K562 (cell line): ENCODE results near the gene TRAF5.

Experiments used
- HNRNPL ChIP-seq: fragments of 200-400 bp; formaldehyde crosslinking; IDR thresholded peaks from 2 replicates; pipeline ENCODE4 v1.6.1; 2017; ENCODE audit warnings: low read depth, mild to moderate bottlenecking, low read length
- MYBL2 ChIP-seq, 2 experiments: fragments of 450-650 bp in 1 of 2; sonication (generic) in 1 of 2; formaldehyde crosslinking in 1 of 2; IDR thresholded peaks; 2 replicates each; pipeline versions ENCODE4 v1.6.1 to v1.8.1; 2017 to 2022; ENCODE audit warnings: borderline replicate concordance in 1 of 2, inconsistent platforms in 1 of 2, low read depth in 1 of 2, mild to moderate bottlenecking in 1 of 2, missing genetic modification reagents in 1 of 2, moderate library complexity in 1 of 2
- POLR2A ChIP-seq: fragments of 450-650 bp; conservative IDR thresholded peaks from 2 replicates; pipeline ENCODE4 v1.6.1; 2016
- SMARCA5 ChIP-seq: fragments of 450-650 bp; IDR thresholded peaks from 2 replicates; pipeline ENCODE4 v1.6.1; 2016
- ZNF324 ChIP-seq: fragments of 250-450 bp; sonication (Bioruptor Pico); IDR thresholded peaks from 2 replicates; pipeline ENCODE4 v1.4.0; 2020; ENCODE audit warnings: mild to moderate bottlenecking

- TF ChIP-seq MYBL2 (IDR thresholded peaks at IDR 0.05; ENCODE audit: low read depth), result no peak
- TF ChIP-seq MYBL2 (CRISPR knock-in tag; IDR thresholded peaks at IDR 0.05; ENCODE audit: borderline replicate concordance), result no peak
- TF ChIP-seq HNRNPL, result no peak
- no peak for TF ChIP-seq SMARCA5
- no peak for TF ChIP-seq POLR2A
- no peak for TF ChIP-seq ZNF324
Measured at GRCh38 chr1:211420389-211420788, 93.8 kb downstream of the TRAF5 start.
